B cell (primary cell): ENCODE data around the gene PRUNE1.

ENCODE experiments used
- CTCF ChIP-seq: fragments of 200-600 bp; IDR thresholded peaks from one replicate; pipeline ENCODE4 v1.8.0; 2022; ENCODE audit warnings: antibody characterized with exemption, mild to moderate bottlenecking
- EZH2 ChIP-seq: IDR thresholded peaks from 2 replicates; pipeline ENCODE4 v1.6.1; 2012; ENCODE audit warnings: borderline replicate concordance, low read depth, mild to moderate bottlenecking, moderate library complexity, low read length; ENCODE audit not compliant: insufficient read depth, poor library complexity, severe bottlenecking

- no peak for TF ChIP-seq CTCF
- TF ChIP-seq EZH2: no peak
Measured at GRCh38 chr1:150995460-150995859, 12.8 kb upstream of the PRUNE1 start.
